ENCODE data around the gene UBD. TPM values are rescaled to one million over a fixed set of nuclear protein-coding genes. Genes with fewer than 3 reads are reported as not detected.
A peak's percentile ranks its signal among the peaks of the same experiment; 100 is the strongest.

UBD gene
- total RNA-seq, 2 experiments from 2014 or later = 0.50 to 0.67 TPM

- Mint-ChIP-seq H3K4me1 (ENCODE audit: low read depth) (peaks cover 11% of the 10 kb centered on the region), H3K4me3 (no peak overlapping the region), H3K9me3 (peaks cover 2% of the 10 kb centered on the region), H3K27me3 (peaks cover 12% of the 10 kb centered on the region), H3K27ac (no peak overlapping the region), H3K36me3 (ENCODE audit: low read depth) (no peaks in the 10 kb centered on the region)
- intact Hi-C loops (cut with micrococcal nuclease) = no loop called here
- ChIA-PET CTCF (no interaction called here), POLR2A (no interaction called here)
- no peak for TF ChIP-seq CTCF (IDR thresholded peaks at IDR 0.05)
- DNase-seq (no peak), ATAC-seq (no peak)
Observed at GRCh38 chr6:29517728-29518440, 41.6 kb downstream of the UBD start.

- ATAC-seq (no peak), DNase-seq (no peak)
- intact Hi-C loops (cut with micrococcal nuclease) = no loop called here
- Mint-ChIP-seq H3K27ac (no peak overlapping the region), H3K36me3 (ENCODE audit: low read depth) (no peaks in the 10 kb centered on the region), H3K4me3 (no peak overlapping the region), H3K4me1 (ENCODE audit: low read depth) (peaks cover 11% of the 10 kb centered on the region), H3K27me3 (peaks cover 11% of the 10 kb centered on the region), H3K9me3 (no peaks in the 10 kb centered on the region)
- TF ChIP-seq CTCF (IDR thresholded peaks at IDR 0.05) = no peak
- ChIA-PET POLR2A (no interaction called here), CTCF (no interaction called here)
Observed at GRCh38 chr6:29517245-29517644, 42.3 kb downstream of the UBD start.

- H3K4me3 Mint-ChIP-seq = no peak overlapping the region
- H3K4me1 Mint-ChIP-seq (ENCODE audit: low read depth) = peaks cover 11% of the 10 kb centered on the region
- peaks cover 12% of the 10 kb centered on the region for H3K27me3 Mint-ChIP-seq
- H3K9me3 Mint-ChIP-seq = no peaks in the 10 kb centered on the region
- CTCF ChIA-PET = no interaction called here
- TF ChIP-seq CTCF (IDR thresholded peaks at IDR 0.05) = no peak
- intact Hi-C loops (cut with micrococcal nuclease) = no loop called here
- H3K27ac Mint-ChIP-seq = no peak overlapping the region
- DNase-seq (peak; percentile 62), ATAC-seq (peak; percentile 99)
- POLR2A ChIA-PET = no interaction called here
- no peaks in the 10 kb centered on the region for H3K36me3 Mint-ChIP-seq (ENCODE audit: low read depth)
Observed at GRCh38 chr6:29516108-29516507, 43.4 kb downstream of the UBD start.

- ATAC-seq (no peak), DNase-seq (no peak)
- ChIA-PET CTCF (no interaction called here), POLR2A (no interaction called here)
- Mint-ChIP-seq H3K27ac (no peak overlapping the region), H3K4me1 (ENCODE audit: low read depth) (peaks cover 4% of the 10 kb centered on the region), H3K36me3 (ENCODE audit: low read depth) (no peaks in the 10 kb centered on the region), H3K4me3 (no peak overlapping the region), H3K27me3 (peaks cover 15% of the 10 kb centered on the region), H3K9me3 (no peaks in the 10 kb centered on the region)
- TF ChIP-seq CTCF (IDR thresholded peaks at IDR 0.05) = no peak
- intact Hi-C loops (cut with micrococcal nuclease) = no loop called here
Observed at GRCh38 chr6:29510746-29511300, 48.7 kb downstream of the UBD start.

- ATAC-seq (no peak), DNase-seq (no peak)
- intact Hi-C loops (cut with micrococcal nuclease) = no loop called here
- H3K36me3 Mint-ChIP-seq (ENCODE audit: low read depth) = no peaks in the 10 kb centered on the region
- H3K27me3 Mint-ChIP-seq = peaks cover 15% of the 10 kb centered on the region
- CTCF ChIA-PET = no interaction called here
- H3K27ac Mint-ChIP-seq = no peak overlapping the region
- TF ChIP-seq CTCF (IDR thresholded peaks at IDR 0.05) = no peak
- H3K9me3 Mint-ChIP-seq = no peaks in the 10 kb centered on the region
- POLR2A ChIA-PET = interaction anchor here (0.6 kb wide), 1 partner anchor 9 kb away, joined by 3 read pairs; no protein-coding TSS in a partner anchor
- peaks cover 2% of the 10 kb centered on the region for H3K4me1 Mint-ChIP-seq (ENCODE audit: low read depth)
- H3K4me3 Mint-ChIP-seq = no peak overlapping the region
Observed at GRCh38 chr6:29510202-29510601, 49.3 kb downstream of the UBD start.

Measured in activated CD8-positive, alpha-beta T cell treated with anti-CD3 and anti-CD28 coated beads for 36 hours (primary cell).